Measurements from ENCODE around the gene PLCB1.

PLCB1 gene

GRCh38 chr20:8364734-8365078, 232.6 kb downstream of the PLCB1 start:
- DNase-seq (ENCODE audit: low read depth): no peak
- TF ChIP-seq CTCF (IDR thresholded peaks at IDR 0.05; ENCODE audit: control insufficient read depth, insufficient read depth, low read depth, low read length, missing control alignments): no peak

DNA sequence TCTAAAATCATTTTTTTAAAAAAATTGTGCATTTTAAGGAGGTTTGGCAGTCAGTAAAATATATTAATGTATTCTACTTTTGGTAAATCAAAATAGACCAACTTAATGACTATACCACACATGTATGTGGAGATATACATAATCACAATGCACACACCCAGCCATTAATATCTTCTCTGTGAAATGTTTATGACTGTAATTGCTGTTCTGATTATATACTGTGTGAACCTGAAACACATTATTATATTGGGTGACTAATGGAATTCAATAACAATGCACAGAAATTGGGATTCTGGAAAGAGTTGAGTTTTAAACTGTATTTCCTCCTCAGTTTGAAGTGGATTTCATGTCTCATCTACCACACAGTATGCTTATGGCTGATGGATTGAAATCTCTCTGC, 233.6 kb downstream of the PLCB1 start:
- no peak for DNase-seq (ENCODE audit: low read depth)
- H3K4me3 ChIP-seq (ENCODE audit: control insufficient read depth, low read depth, low read length): no peak overlapping the region
- no peak for TF ChIP-seq CTCF (IDR thresholded peaks at IDR 0.05; ENCODE audit: control insufficient read depth, insufficient read depth, low read depth, low read length, missing control alignments)

More at GRCh38 chr20:8364734-8365078, 232.6 kb downstream of the PLCB1 start:
- no peak overlapping the region for H3K4me3 ChIP-seq (ENCODE audit: control insufficient read depth, low read depth, low read length)

DNA sequence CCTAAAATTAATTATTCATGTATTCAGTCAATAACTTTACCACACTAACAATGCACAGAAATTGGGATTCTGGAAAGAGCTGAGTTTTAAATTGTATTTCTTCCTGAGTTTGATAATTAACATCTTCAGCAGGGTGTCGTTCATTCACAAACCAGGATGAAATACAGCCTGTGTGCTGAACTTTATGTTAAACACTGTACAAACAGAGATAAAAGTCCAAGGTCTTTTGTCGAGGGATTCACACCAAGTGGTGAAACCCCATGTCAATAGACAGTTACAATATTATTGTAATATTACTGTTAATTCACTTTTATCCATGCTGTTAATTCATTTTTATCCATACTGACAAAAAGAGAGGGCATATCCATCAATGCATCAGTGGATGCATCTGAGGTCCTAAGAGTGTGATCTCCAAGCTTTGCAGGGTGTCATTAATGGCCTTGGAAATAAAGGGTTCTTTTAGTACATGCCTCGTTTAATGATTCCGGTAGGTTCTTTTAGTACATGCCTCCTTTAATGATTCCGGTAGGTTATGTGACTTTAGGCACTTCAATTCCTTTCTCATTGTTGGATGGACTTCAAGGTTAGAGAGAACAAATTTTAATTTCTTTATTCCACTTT, 234.3 kb downstream of the PLCB1 start:
- H3K4me3 ChIP-seq (ENCODE audit: control insufficient read depth, low read depth, low read length): no peak overlapping the region
- DNase-seq (ENCODE audit: low read depth): no peak
- TF ChIP-seq CTCF (IDR thresholded peaks at IDR 0.05; ENCODE audit: control insufficient read depth, insufficient read depth, low read depth, low read length, missing control alignments): no peak

DNA sequence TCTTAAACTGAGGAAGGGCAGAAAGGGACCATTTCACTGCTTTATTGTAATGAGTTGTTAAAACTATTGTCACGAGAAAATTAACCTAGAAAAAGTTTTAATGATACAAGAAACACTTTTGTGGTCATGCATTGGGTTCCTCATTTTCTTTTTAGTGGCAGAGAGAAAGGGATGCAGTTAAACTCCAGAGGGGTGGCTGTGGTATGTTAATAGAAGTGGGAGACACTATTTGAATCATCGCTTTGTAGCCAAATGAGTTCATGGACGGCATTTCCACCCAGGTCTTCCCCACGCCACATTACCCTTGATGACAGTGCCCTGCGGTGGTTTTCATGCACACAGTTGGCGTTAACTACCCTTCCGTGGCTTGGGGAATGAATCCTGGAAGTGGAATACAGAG, 235.6 kb downstream of the PLCB1 start:
- TF ChIP-seq CTCF (IDR thresholded peaks at IDR 0.05; ENCODE audit: control insufficient read depth, insufficient read depth, low read depth, low read length, missing control alignments): no peak
- DNase-seq (ENCODE audit: low read depth): no peak

GRCh38 chr20:8368670-8369069, 236.6 kb downstream of the PLCB1 start:
- TF ChIP-seq CTCF (IDR thresholded peaks at IDR 0.05; ENCODE audit: control insufficient read depth, insufficient read depth, low read depth, low read length, missing control alignments): no peak
- no peak overlapping the region for H3K4me3 ChIP-seq (ENCODE audit: control insufficient read depth, low read depth, low read length)
- no peak for DNase-seq (ENCODE audit: low read depth)

More for the DNA sequence above, 235.6 kb downstream of the PLCB1 start:
- H3K4me3 ChIP-seq (ENCODE audit: control insufficient read depth, low read depth, low read length): no peak overlapping the region

DNA sequence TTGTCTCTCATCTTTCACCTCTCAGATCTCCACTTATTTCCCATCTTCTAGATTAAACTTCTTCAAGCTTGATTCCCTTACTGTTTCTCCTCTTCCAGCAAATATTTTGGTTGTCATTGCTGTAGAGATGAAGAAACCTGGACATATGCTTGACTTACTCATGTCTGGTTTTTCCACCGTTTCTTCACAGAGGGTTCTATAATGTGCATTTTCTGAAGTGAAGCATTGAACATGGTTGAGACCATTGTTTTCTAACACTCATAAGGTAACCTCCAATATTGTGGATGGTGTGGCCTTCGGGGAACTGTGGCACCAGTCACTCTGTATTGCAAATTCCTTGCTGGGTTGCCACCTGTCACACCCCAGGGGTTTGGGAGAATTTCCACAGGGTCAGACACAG, 237.2 kb downstream of the PLCB1 start:
- DNase-seq (ENCODE audit: low read depth): no peak
- no peak overlapping the region for H3K4me3 ChIP-seq (ENCODE audit: control insufficient read depth, low read depth, low read length)
- TF ChIP-seq CTCF (IDR thresholded peaks at IDR 0.05; ENCODE audit: control insufficient read depth, insufficient read depth, low read depth, low read length, missing control alignments): no peak

DNA sequence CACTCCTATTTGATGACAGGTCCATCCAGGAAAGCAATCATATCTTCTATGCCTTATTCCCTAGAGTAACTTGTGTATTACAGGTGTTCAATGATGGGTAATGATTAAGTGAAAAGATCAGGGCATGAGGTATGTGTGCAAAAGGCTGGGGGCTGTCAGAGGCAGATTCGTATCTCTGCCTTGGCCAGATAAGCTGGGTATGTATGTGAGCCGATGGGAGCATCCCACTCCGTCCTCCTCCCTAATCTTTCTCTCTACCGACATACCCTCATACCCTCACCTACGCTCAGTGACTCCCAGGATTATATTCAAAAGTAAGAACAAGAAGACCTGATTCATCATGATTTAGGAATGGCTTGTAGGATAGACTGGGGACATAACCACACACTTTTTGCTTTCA, 238.7 kb downstream of the PLCB1 start:
- TF ChIP-seq CTCF (IDR thresholded peaks at IDR 0.05; ENCODE audit: control insufficient read depth, insufficient read depth, low read depth, low read length, missing control alignments): no peak
- no peak for DNase-seq (ENCODE audit: low read depth)
- H3K4me3 ChIP-seq (ENCODE audit: control insufficient read depth, low read depth, low read length): no peak overlapping the region

All from AG09309 (cell line).